Left lung (tissue), 10 donors: ENCODE measurements around the gene SDSL. TPM values are rescaled to one million over a fixed set of nuclear protein-coding genes. Genes with fewer than 3 reads are reported as not detected.
A peak's percentile ranks its signal among the peaks of the same experiment; 100 is the strongest.

Experiments used
- ATAC-seq: fragments of 200-7000 bp; cut with Tn5 transposase; one replicate; pipeline ENCODE4 v1.9.1; 2020; ENCODE audit warnings: moderate library complexity
- DNase-seq, 4 donors: peaks; one replicate each; pipeline ENCODE4 v3.0.0-alpha.2; 2013 to 2020
- H3K27ac ChIP-seq, 2 donors: fragments of 200-600 bp; sonication (generic) in 1 of 2; one replicate each; pipeline versions ENCODE4 v1.5.0 to v1.8.0; 2020 to 2021
- H3K27me3 ChIP-seq, 2 donors: fragments of 200-600 bp; sonication (generic) in 1 of 2; one replicate each; pipeline versions ENCODE4 v1.5.0 to v1.8.0; 2020 to 2021
- H3K36me3 ChIP-seq, 2 donors: fragments of 200-600 bp; sonication (generic) in 1 of 2; one replicate each; pipeline versions ENCODE4 v1.5.0 to v1.8.0; 2020 to 2021
- H3K4me1 ChIP-seq, 2 donors: fragments of 200-600 bp; one replicate each; pipeline ENCODE4 v1.8.0; 2021
- H3K4me3 ChIP-seq, 2 donors: fragments of 200-600 bp; sonication (generic) in 1 of 2; one replicate each; pipeline versions ENCODE4 v1.5.0 to v1.8.0; 2020 to 2021; ENCODE audit warnings: mild to moderate bottlenecking in 1 of 2
- H3K9me3 ChIP-seq, 2 donors: fragments of 200-600 bp; sonication (generic) in 1 of 2; one replicate each; pipeline versions ENCODE4 v1.5.0 to v1.8.0; 2020 to 2021
- intact Hi-C, 2 donors: fragments of 100-400 bp; cut with DNase I; formaldehyde crosslinking; loops; one replicate each; pipeline versions ENCODE4 v1.11.2 to v1.14.2; 2022
- polyA plus RNA-seq, 6 donors: library from polyadenylated mRNA; unstranded; fragments of 120-200 nt; gene quantifications; one replicate each; pipeline ENCODE4 v1.2.1, GENCODE V29; 2013; ENCODE audit not compliant: insufficient read length in 6 of 6
- total RNA-seq, 2 donors: library from RNA; stranded (reverse); fragmentation: NEBNext Ultra II Directional; extraction: Animal tissue kit (Norgen Biotek cat#: 25700); gene quantifications; one replicate each; pipeline ENCODE4 v1.2.1, GENCODE V29; 2021
- TF ChIP-seq, protein P1 (sequence below), 2 donors: fragments of 200-600 bp; sonication (generic) in 1 of 2; IDR thresholded peaks; one replicate each; pipeline versions ENCODE4 v1.5.0 to v1.8.0; 2021; ENCODE audit warnings: antibody characterized with exemption in 2 of 2
- donor health status: DM: no; HTN: yes; CAD: no.
- donor health status: DM: no; HTN: no; CAD: no.

Gene SDSL
- total and polyA plus RNA-seq, 8 donors: 4.2 to 13.8 (median 4.9) TPM

DNA sequence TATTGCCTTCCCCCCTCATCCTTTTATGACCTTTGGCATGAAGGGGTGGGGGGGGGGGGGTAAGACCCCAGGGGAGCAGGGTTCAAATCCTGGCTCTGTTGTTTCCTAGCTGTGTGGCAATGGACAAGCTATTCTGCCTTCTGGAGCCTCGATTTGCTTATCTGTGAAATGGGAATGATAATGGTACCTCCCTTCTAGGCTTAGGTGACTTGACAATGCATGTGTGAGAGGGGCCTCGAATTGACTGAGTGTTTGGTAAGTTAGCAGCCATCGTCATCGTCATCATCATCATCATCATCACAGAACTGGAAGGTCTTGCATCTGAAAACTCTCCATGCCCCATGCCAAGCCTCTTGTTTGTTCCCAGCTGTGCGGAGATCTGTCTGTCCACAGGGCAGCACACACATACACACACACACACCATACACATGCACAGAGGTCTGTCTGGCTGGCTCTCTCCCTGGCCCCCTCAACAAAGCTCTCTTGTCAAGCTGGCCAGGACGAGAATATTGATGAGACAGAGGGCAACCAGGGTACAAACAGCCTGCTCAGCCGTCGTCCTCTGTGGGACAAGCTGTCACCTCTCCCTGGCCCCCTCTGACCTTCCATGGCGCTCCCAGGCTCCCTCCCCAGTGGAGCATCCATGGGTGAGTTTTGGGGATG is 12.6 kb upstream of the SDSL start:
- no peaks in the 10 kb centered on the region for H3K27me3 ChIP-seq
- no peak overlapping the region for H3K27ac ChIP-seq
- ATAC-seq (no peak), DNase-seq (no peak)
- TF ChIP-seq, protein P1, sequence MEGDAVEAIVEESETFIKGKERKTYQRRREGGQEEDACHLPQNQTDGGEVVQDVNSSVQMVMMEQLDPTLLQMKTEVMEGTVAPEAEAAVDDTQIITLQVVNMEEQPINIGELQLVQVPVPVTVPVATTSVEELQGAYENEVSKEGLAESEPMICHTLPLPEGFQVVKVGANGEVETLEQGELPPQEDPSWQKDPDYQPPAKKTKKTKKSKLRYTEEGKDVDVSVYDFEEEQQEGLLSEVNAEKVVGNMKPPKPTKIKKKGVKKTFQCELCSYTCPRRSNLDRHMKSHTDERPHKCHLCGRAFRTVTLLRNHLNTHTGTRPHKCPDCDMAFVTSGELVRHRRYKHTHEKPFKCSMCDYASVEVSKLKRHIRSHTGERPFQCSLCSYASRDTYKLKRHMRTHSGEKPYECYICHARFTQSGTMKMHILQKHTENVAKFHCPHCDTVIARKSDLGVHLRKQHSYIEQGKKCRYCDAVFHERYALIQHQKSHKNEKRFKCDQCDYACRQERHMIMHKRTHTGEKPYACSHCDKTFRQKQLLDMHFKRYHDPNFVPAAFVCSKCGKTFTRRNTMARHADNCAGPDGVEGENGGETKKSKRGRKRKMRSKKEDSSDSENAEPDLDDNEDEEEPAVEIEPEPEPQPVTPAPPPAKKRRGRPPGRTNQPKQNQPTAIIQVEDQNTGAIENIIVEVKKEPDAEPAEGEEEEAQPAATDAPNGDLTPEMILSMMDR (IDR thresholded peaks at IDR 0.05): no peak
- intact Hi-C loops: no loop called here
- peaks cover 0 to 6% of the 10 kb centered on the region in 2 donors for H3K4me1 ChIP-seq
- no peak overlapping the region for H3K4me3 ChIP-seq
- H3K36me3 ChIP-seq: no peaks in the 10 kb centered on the region
- no peaks in the 10 kb centered on the region for H3K9me3 ChIP-seq

DNA sequence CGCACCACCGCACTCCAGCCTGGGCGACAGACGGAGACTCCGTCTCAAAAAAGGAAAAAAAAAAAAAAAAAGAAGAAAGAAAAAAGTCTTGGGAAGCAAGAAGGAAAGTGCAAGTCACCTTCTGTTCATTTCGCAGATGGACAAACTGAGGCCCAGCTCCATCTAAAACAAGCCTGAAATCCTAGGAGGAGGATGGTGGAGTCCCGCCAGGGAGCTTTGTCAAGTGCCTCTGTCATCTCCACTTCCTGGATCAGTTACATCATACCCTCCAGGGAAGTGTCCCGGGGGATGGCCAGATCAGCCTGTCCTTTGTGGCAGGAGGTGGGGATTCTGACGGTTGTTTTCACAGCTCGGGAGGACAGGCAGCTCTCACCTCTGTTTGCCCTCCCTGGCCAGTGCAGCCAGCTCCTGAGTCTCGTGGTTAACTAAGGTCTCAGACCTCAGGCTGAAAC is 8.7 kb upstream of the SDSL start:
- Histone ChIP-seq H3K9me3 (no peaks in the 10 kb centered on the region), H3K27ac (no peak overlapping the region), H3K27me3 (peaks cover 0 to under 1% of the 10 kb centered on the region in 2 donors), H3K36me3 (no peaks in the 10 kb centered on the region), H3K4me1 (peaks cover 0 to 10% of the 10 kb centered on the region in 2 donors), H3K4me3 (no peak overlapping the region)
- intact Hi-C loops: no loop called here
- TF ChIP-seq, protein P1 (IDR thresholded peaks at IDR 0.05): no peak
- peak in 1 of 4 donors; percentile 40 for DNase-seq
- no peak for ATAC-seq

DNA sequence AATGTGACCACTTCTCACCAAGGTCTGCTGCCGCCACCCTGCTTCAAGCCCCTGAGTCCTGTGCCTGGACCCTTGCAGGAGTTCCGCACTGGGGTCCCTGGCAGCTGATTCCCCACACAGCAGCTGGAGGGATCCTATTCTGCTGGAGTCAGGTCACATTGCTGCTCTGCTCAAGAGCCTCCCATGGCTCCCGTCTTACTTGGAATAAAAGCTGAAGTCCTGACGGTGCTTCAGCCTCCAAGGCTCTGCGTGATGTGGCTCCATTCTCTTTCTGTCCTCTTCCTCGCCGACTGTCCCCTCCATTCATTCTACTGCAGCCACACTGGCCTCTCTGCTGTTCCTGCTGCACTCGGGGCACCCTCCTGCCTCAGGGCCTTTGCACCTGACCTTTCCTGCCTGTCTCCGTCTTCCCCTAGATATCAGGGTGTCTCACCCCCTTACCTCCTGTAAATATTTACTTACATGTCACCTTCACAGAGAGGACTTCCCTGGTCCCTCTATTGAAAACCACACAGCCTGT is 7.6 kb upstream of the SDSL start:
- TF ChIP-seq, protein P1 (IDR thresholded peaks at IDR 0.05): no peak

DNA sequence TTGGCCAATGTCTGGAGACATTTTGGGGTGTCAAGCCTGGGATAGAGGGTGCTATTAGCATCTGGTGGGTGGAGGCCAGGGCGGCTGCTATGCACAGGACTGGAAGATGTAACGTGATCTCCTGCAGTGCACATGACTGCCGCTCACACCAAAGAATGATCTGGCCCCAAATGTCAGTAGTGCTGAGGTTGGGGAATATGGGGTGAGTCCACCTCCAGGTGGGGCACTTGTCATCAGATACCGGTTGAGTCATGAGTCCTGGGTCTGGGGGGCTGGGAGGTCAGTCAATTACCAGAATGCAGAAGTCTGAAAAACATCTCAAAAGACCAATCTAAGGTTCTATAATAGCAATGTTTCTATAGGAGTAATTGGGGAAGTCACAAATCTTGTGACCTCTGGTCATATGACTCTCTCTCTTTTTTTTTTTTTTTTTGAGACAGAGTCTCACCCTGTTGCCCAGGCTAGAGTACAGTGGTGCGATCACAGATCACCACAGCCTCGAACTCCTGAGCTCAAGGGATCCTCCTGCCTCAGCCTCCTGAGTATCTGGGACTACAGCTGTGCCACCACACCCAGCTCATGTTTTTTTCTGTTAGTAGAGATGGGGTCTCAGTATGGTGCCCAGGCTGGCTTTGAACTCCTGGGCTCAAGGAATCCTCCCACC is 6.0 kb upstream of the SDSL start:
- Histone ChIP-seq H3K4me1 (peaks cover 0 to 21% of the 10 kb centered on the region in 2 donors), H3K27me3 (peaks cover 0 to 3% of the 10 kb centered on the region in 2 donors), H3K27ac (peak overlapping the region; percentile 17 to 53), H3K4me3 (no peak overlapping the region), H3K9me3 (no peaks in the 10 kb centered on the region), H3K36me3 (no peaks in the 10 kb centered on the region)
- TF ChIP-seq, protein P1 (IDR thresholded peaks at IDR 0.05): no peak
- intact Hi-C loops: no loop called here
- DNase-seq (peak in 1 of 4 donors; percentile 64), ATAC-seq (peak; percentile 64)

More for the DNA sequence above, 7.6 kb upstream of the SDSL start:
- DNase-seq (no peak), ATAC-seq (no peak)
- peaks cover 0 to 3% of the 10 kb centered on the region in 2 donors for H3K27me3 ChIP-seq
- H3K4me1 ChIP-seq: peaks cover 0 to 18% of the 10 kb centered on the region in 2 donors
- H3K36me3 ChIP-seq: no peaks in the 10 kb centered on the region
- no peak overlapping the region for H3K27ac ChIP-seq
- intact Hi-C loops: no loop called here
- no peak overlapping the region for H3K4me3 ChIP-seq
- no peaks in the 10 kb centered on the region for H3K9me3 ChIP-seq
